ENCODE results near the gene CHAC1.

CHAC1 gene

DNA sequence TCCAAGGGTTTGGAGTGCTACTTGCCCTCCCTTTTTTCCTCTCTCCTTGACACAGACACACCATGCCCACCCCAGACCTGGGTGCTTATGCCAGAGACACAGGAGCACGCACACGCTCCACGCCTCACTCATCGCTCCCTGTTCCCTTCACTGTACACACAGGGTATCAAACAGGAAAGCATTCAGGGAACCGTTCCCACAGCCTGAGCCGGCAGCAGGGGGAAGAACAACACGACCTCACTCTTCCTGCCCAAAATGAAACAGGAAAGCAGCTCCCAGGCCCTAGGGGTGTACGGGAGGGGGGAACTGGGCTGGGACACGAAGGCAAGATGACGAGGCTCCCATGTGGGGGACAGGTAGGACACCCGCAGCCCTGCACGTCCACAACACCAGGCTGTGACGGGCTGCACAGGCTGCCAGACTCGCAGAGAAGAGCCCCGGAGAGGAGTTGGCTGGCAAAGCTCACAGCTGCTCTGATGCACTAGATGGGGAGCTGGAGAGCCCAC lies 12.9 kb upstream of the CHAC1 start:
- H3K4me3 ChIP-seq (ENCODE audit: low read depth, low read length) = no peak overlapping the region
- DNase-seq = no peak
- no peaks in the 10 kb centered on the region for H3K27me3 ChIP-seq
- peaks cover 7% of the 10 kb centered on the region for H3K4me1 ChIP-seq
- no peaks in the 10 kb centered on the region for H3K36me3 ChIP-seq
- H3K9me3 ChIP-seq = no peaks in the 10 kb centered on the region
- TF ChIP-seq, protein P1, sequence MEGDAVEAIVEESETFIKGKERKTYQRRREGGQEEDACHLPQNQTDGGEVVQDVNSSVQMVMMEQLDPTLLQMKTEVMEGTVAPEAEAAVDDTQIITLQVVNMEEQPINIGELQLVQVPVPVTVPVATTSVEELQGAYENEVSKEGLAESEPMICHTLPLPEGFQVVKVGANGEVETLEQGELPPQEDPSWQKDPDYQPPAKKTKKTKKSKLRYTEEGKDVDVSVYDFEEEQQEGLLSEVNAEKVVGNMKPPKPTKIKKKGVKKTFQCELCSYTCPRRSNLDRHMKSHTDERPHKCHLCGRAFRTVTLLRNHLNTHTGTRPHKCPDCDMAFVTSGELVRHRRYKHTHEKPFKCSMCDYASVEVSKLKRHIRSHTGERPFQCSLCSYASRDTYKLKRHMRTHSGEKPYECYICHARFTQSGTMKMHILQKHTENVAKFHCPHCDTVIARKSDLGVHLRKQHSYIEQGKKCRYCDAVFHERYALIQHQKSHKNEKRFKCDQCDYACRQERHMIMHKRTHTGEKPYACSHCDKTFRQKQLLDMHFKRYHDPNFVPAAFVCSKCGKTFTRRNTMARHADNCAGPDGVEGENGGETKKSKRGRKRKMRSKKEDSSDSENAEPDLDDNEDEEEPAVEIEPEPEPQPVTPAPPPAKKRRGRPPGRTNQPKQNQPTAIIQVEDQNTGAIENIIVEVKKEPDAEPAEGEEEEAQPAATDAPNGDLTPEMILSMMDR (IDR thresholded peaks at IDR 0.05; ENCODE audit: low read depth, low read length) = no peak

GRCh38 chr15:40941068-40941527 lies 12.2 kb upstream of the CHAC1 start:
- Histone ChIP-seq H3K9me3 (no peaks in the 10 kb centered on the region), H3K36me3 (no peaks in the 10 kb centered on the region), H3K4me3 (ENCODE audit: low read depth, low read length) (peak overlapping the region; percentile 61), H3K4me1 (peaks cover 7% of the 10 kb centered on the region), H3K27me3 (no peaks in the 10 kb centered on the region)
- no peak for DNase-seq
- TF ChIP-seq, protein P1 (IDR thresholded peaks at IDR 0.05; ENCODE audit: low read depth, low read length) = no peak

DNA sequence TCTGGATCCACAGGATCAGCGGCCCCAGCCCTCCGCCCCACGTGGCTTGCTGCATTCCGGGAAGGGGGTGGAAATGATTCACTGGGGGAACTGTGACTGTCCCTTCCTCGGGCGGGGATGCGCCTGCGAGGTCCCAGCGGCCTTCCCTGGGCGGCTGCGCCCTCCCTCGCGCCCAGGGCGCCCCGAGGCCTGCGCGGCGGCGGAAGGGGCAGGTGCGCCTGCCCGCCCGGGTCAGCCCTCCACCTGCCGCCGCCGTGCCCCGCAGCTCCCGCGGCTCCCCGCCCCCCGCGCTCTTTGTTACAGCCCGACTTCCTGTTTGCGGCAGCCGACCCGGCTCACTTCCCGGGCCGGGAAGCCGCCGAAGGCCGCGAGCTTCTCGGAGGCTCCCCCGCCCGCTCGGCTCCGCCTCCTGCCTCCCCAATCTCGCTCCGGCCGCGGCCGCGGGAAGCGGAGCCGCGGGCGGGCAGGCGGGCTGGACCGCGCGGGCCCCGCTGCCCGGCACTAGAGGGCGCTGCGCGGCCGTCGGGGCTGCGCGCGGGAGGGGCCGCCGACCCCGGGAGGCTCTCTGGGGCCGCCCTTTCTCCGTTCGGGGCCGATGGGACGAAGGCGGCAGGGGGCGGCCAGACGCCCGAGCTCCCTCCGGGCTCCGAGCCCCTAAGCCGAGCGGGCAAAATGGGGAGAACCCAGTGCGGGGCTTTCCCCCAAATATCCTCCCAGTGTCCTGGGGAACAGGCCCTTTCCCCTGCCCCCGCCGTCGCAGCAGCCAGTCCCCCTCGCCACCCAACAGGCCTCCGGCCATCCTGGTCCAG lies 11.5 kb upstream of the CHAC1 start:
- no peaks in the 10 kb centered on the region for H3K27me3 ChIP-seq

GRCh38 chr15:40942337-40942854 lies 10.9 kb upstream of the CHAC1 start:
- no peaks in the 10 kb centered on the region for H3K36me3 ChIP-seq
- H3K4me1 ChIP-seq = peaks cover 7% of the 10 kb centered on the region
- H3K27me3 ChIP-seq = no peaks in the 10 kb centered on the region
- TF ChIP-seq, protein P1 (IDR thresholded peaks at IDR 0.05; ENCODE audit: low read depth, low read length) = no peak
- no peaks in the 10 kb centered on the region for H3K9me3 ChIP-seq
- no peak for DNase-seq
- H3K4me3 ChIP-seq (ENCODE audit: low read depth, low read length) = peak overlapping the region; percentile 61

More for the DNA sequence above, 11.5 kb upstream of the CHAC1 start:
- TF ChIP-seq, protein P1 (IDR thresholded peaks at IDR 0.05; ENCODE audit: low read depth, low read length) = peak; percentile 26
- no peaks in the 10 kb centered on the region for H3K9me3 ChIP-seq
- H3K36me3 ChIP-seq = no peaks in the 10 kb centered on the region
- peak; percentile 82 for DNase-seq
- H3K4me3 ChIP-seq (ENCODE audit: low read depth, low read length) = peak overlapping the region; percentile 61
- H3K4me1 ChIP-seq = peaks cover 7% of the 10 kb centered on the region

- Histone ChIP-seq H3K4me1 (peaks cover 7% of the 10 kb centered on the region), H3K4me3 (ENCODE audit: low read depth, low read length) (no peak overlapping the region), H3K27me3 (no peaks in the 10 kb centered on the region), H3K36me3 (no peaks in the 10 kb centered on the region), H3K9me3 (no peaks in the 10 kb centered on the region)
- no peak for DNase-seq
- TF ChIP-seq, protein P1 (IDR thresholded peaks at IDR 0.05; ENCODE audit: low read depth, low read length) = no peak
Measured at GRCh38 chr15:40942878-40943277, 10.4 kb upstream of the CHAC1 start.

All from BE2C (cell line).